GM21786 (cell line): ENCODE data around the gene SLCO4A1.
"Not testable (repeated sequence)": the region's sequence is repeated elsewhere in the genome, so short reads cannot be mapped to it uniquely, and the experiment has no call there.

Experiments
- ATAC-seq: cut with Tn5 transposase; IDR thresholded peaks from one replicate; pipeline ENCODE4 v1.9.1; 2021; ENCODE audit not compliant: unreplicated experiment

Gene SLCO4A1

DNA sequence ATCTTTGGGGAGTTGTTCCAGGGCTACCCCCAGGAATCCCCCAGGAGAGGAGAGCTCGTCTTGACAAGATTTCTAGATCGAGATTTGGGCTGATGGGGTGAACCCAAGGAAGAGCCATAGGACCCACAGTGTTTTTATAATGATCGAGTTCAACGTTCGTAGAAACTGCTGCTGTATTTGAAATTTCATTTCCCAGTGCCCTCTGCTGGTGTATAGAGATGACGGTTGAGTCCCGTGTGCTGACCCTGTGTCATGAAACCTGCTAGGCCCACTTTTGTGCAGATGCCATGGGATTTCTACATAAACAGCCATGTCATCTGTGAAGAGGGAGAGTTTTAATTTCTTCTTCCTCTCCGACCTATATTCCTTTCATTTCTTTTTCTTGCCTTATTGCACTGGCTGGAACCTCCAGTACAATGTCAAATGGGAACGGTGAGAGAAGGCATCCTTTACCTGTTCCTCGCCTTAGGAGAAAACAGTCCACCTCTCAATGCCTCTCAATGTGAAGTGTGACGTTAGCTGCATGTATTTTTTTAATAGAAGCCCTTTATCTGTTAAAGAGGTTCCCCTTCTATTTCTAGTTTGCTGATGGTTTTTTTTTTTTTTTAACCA is 37.8 kb downstream of the SLCO4A1 start:
- ATAC-seq: no peak

DNA sequence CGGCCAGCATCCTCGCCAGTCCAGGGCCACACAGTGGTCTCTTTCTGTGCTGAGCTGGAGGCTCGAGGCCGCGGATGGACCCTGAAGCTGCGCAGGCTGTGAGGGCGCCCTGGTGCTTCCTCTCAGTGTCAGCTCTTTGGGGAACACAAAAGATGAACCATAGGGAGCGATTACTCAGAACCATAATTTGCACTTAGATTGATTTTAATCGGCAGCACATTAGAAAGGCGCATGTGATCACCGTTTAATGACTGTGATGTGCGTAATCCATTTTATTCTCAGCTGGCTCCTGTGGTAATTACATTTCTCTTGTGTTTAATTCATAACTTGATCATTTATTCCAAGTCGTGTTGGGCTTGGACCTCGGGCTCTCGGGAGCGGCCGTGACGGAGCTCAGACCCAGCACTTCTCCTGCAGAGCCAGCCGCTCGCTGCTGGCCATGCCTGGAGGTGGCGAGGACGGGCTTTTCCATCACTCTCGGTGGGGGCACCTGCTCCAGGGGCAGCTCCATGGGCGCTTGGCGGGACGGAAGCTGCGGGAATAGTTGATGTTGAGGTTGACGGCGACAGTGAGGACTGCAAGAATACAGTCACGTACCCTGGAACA is 40.7 kb downstream of the SLCO4A1 start:
- no peak for ATAC-seq

DNA sequence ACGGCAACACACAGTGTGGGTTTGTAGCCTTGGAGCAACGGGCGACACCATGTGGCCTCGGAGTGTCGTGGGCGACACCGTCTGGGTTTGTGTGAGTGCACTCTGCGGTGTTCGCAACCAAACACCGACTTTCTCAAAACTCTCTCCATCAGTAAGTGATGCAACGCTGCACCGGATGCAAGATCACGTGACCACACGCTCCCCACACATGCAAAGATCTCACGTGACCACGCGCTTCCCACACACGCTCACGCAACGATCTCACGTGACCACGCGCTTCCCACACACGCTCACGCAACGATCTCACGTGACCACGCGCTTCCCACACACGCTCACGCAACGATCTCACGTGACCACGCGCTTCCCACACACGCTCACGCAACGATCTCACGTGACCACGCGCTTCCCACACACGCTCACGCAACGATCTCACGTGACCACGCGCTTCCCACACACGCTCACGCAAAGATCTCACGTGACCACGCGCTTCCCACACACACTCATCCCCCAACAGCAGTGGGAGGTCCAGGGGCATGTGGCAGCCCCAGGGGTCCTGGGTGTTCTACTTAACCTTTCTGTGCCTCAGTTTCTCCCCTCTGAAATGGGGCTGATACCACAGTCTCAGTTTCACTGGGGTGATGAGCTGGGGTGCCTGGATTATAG is 41.5 kb downstream of the SLCO4A1 start:
- ATAC-seq: not testable (repeated sequence)

DNA sequence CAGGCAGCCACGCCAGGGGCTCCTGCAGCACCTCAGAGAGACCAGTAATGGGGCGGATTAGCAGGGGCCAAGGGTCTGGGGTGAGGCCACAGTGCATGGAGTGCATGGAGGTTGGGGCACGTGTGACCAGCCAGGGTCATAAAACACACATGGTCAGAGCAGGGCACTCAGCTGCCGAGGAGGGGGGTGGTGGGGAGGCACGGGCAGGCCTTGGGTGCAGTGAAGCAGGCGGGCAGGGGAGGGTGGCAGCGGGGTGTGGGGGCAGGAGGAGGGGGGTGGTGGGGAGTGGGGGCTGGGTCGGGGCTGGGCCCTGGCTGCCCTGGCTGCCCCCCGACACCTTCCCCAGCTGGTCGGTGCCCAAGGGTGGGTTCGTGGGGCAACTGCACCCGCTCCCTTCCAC is 42.7 kb downstream of the SLCO4A1 start:
- ATAC-seq: no peak

DNA sequence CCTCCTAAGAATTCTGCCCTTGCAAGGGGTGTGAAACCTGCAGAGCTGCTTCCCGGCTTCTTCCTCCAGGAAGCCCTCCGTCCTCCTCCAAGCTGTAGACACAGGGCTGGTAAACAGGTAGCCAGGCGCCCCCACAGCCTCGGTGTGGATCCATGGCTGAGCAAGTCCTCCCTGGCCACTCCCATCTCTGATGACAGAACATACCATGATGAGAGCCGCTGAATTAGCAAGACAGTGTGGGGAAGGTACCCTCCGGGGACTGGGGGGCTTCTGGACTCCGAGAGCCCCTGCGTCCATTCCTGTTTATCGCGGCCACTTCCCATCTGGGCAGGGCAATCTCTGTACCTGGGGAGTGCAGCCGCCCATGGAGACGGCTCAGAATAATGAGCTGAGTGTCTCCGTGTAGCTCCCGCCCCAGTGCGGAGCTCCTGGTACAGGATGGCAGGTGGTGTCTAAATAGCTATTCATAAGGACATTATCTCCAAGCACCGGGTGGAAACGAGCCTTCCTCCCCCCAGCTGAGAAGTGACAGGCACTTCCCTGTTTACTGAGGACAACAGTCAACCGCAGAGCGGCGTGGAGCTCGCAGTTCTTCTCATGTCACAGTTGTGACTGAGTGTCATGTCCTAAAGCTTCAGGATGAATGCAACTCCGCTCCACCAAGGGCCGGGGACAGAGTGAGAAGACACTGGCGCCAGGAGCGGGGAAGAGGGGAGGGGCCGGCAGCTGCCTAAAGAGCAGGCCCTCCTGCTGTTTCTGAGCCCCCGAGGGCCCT is 43.7 kb downstream of the SLCO4A1 start:
- ATAC-seq: no peak

DNA sequence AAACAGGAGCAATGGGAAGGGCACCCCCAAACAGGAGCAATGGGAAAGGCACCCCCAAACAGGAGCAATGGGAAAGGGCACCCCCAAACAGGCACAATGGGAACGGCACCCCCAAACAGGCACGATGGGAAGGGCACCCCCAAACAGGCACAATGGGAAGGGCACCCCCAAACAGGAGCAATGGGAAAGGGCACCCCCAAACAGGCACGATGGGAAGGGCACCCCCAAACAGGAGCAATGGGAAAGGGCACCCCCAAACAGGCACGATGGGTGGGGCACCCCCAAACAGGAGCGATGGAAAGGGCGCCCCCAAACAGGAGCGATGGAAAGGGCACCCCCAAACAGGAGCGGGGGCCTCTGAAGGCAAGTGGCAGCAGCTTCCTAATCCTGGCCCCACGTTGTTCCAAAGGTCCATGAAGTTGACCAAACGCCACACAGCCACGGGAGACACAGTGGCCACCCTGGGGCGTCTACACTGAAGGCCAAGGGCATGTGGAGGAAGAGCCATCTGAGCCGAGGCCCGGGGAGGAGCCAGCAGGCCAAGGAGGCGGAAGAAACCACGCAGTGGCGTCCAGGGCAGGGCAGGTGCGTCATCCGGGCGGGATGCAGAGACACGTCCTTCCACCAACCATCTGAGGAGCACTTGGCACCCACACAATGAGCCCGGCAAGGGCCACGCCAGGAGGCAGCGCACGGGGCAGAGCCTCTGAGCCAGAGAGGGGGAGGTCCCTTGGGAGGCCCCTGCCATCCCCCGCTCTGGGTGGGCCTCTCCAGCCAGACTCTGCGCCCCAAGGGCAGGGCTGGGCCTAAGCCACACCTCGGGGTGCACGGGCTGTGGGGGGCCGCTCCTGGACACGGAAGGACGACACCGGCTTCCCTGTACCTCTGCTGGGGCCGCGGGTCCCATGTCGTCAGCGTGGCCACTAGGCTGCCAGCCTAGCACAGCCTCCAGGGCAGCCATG is 44.8 kb downstream of the SLCO4A1 start:
- no peak for ATAC-seq

DNA sequence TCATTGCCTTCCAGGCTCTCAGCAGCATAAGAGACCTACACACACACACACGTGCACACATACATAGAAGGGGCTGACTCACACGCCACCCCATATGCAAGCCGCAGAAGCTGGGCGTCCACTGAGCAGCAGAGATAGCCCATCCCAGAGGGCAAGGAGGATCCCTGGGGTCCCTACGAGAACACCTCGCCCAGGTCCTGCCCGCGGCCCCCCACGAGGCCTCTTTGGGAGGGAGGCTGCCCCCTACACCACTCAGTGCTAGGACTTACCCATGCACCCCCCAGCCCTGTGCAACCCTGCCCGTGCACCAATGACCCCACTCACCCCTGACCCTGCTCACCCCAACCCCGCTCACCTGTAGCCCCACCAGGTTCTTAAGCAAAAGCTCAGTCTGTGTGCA is 45.8 kb downstream of the SLCO4A1 start:
- ATAC-seq: no peak

DNA sequence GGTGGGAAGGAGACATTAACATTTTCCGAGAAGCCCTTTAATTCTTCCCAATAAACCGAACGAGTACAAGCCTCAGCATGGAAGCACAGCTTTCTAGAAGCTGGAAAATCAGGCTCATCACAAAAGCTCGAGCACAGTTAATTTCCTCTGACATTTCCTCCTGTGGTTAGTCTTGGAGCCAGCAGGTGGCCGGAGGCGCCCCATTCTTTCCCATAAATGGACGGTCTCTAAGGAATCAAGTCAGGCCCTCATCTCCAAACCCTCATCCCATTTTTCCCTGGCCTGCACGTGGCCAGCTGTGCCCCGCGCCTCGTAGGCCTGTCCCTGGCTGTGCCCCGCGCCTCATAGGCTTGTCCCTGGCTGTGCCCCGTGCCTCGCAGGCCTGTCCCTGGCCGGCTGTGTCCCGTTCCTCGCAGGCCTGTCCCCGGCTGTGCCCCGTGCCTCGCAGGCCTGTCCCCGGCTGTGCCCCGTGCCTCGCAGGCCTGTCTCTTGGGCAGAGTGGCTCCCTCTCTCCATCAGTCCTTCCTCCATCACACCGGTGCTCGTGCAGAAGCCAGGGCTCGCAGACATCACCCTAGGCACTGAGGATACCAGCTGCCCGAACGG is 46.7 kb downstream of the SLCO4A1 start:
- no peak for ATAC-seq

DNA sequence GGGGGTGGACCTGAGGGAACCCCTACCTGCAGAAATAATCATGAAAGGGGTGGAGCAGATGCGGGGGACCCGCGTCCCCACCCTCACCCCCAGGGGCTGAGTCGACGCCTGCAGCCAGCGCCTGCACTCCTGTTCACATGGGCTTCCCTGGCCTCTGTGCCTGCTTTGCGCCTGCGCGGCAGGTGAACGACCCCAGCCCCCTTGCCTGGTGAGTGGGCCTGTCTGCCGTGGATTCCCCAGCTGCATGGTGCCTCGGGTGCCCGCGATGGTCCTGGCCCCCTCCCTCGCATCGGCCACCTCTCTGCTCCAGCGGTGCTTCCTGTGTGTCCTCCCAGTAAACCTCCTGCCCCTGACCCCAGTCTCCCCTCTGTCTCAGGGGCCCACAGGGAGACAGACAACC is 47.6 kb downstream of the SLCO4A1 start:
- ATAC-seq: no peak

DNA sequence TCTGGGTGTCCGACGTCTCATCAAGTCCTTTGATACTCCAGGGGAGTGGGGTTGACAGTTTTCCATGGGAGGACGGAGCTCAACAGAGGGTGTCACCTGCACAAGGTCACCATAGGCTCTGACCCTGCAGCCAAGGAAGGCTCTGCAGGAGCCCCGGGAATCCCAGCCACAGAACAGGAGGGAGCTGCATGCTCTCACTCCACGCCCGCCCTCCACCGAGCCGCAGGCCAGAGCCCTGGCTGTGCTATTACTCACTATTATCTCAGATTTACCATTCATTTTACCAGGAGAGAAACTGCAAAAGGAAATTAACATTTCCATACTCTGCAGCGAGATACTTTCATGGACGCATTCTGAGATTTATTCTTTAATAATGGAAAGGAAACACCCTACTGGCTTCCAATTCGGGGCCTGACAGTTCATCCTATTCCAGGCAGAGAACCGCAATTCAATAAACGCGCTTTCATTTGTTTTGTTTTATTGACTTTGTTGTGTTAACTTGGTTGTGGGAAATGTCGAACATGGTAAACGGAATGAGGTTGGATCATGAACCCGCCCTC is 48.0 kb downstream of the SLCO4A1 start:
- no peak for ATAC-seq

DNA sequence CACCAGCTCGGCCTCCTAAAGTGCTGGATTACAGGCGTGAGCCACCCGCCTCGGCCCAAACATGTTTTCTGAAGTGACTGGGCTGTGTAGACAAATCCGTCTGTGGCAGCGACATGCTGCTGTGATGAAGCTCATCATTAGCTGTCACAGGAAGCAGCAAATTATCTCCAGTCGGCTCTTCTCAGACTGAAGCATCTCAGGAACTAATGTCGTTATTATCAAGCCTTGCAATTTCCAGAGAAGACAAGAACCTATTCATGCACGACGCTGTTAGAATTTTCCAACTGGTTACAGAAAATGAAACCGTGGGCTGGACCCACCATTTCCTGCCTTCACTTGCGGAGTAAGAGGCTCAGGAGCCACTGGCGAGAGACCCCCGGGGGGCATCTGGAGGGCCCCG is 49.2 kb downstream of the SLCO4A1 start:
- ATAC-seq: no peak

DNA sequence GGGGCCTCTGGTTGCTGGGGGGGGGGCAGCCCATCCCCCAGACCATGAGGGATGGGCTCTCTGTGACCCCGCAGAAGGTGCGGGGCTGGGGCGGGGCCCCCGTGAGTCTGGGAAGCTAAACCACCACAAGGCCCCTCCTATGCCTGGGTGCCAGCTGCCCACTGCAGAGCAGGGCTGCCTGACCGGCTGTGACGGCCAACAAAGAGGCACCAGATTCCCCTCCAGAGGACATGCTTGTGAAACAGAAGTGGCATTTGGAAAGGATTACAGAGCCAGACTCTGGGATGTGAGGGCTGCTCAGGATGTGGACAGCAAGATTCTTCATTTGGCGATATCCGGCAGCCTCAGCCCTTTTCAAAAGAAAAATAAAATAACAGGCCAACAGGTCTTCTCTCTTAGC is 49.9 kb downstream of the SLCO4A1 start:
- no peak for ATAC-seq

DNA sequence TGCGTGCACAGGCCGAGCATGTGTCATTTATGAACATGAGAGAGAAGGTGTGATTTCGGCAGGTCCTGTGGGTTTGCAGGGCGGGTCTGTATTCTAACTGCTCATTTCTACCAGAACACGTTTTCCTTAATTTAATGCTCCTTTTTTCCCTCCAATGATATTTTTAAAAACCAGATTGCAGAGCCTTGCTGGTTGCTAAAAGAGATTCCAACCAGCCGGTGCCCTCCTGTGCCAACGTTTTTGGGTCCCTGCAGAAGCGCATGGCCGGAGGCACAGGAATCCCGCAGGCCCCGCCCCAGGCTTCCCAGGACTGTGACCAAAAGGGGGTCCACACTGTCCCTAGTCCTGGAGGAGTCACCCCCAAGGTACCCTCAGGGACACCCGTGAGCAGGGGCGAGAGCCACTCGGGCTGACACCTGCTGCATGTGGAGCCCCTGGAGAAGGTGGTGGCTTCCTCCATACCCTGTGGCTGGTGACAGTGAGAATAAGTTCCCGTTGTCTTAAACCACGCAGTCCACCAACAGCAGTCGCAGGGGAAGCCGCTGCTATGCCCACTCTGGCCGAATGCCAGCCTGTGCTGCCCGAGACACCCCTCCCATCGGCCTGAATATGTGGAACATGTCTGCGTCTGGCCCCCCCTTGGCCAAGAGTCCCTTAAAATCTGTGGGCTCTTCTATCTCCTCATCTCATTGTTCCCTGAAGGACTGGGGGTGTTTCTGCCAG is 50.7 kb downstream of the SLCO4A1 start:
- no peak for ATAC-seq

DNA sequence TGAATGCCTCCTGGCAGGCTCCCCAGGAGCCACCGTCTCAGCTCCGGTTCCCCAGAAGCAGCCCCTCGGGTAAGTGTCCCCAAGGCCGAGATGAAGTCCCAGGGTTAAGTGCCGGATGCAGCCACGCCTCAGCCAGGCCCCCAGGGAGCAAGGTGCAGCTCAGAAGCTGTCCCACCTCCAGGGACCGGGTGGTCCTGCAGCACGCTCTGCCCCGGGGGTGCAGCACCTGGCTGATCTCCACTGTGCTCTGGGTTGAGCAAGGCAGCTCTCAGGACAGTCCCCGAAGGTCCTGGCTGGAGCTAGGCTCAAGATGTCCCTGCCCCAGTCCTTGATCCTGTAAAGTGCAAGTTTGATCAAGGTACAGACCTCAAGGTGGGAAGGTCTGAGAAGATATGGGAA is 51.2 kb downstream of the SLCO4A1 start:
- ATAC-seq: no peak

DNA sequence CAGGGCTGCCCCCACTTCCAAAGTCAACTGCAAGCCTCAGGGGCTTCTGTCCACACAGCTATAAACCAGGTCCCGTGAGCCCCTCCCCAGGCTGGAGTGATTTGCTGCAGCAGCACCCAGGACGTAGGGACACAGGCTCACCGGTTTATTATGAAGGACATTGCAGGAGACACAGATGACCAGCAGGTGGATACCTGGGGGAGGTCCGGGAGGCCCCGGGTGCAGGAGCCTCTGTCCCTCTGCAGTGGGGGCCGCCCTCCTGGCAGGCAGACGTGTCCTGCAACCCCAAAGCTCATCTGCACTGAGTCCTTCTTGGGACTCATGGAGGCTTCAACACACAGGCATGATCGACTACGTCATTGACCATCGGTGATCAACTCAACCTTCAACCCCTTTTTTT is 51.8 kb downstream of the SLCO4A1 start:
- no peak for ATAC-seq

DNA sequence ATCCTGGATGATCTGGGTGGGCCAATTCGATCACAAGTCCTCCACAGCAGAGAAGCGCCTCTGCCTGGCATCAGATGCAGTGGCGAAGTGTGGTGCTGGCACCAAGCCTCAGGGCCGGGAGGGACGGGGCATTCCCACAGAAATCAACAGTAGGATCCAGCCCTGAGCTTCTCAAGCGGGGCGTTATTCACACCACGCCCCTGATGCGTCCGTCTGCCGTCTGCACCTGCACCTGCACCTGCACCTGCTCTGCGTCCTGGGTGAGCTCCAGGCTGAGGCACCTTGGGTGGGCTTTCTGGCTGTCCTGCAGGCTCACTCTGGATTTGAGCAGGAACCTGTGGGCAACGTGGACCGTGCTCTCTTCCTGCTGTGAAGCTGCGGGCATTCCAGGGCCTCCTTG is 52.6 kb downstream of the SLCO4A1 start:
- ATAC-seq: no peak

DNA sequence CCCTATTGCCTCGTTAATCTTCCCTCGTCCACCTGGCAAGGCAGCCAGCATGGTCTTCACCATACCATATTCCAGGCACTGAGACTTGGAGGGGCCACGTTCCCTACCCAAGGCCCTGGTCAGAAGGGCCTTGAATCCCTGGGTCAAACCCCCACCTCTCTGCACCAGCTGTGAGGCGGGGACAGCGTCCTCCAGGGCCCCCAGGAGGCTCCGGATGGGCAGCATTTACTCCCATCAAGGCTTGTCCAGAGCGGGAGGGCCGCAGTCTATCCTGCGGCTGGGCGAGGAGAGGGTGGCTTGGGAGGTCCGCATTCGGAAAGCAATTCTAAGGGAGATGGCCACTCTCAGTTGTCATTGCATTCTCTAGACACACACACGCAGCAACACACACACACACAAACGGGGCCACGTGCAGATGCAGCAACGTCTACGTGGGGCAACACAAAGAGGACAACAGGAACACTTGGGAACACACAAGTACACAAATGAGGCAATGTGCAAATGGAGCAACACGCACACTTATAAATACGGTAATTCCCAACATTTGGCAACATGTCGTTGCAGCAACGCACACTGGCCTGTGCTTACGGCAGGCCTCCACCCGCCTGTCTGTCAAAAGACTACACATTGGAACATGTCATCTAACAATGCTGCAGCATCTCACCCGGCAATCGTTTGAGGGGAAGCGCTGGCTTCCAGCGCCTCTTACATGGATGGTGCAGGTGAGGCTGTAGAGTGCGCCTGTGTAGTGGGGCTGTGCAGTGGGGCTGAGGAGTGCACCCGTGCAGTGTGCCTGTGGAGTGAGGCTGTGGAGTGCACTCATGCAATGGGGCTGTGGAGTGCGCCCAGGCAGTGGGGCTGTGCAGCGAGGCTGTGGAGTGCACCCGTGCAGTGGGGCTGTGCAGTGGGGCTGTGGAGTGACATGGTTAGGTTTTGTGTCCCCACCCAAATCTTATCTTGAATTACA is 53.4 kb downstream of the SLCO4A1 start:
- ATAC-seq: no peak

DNA sequence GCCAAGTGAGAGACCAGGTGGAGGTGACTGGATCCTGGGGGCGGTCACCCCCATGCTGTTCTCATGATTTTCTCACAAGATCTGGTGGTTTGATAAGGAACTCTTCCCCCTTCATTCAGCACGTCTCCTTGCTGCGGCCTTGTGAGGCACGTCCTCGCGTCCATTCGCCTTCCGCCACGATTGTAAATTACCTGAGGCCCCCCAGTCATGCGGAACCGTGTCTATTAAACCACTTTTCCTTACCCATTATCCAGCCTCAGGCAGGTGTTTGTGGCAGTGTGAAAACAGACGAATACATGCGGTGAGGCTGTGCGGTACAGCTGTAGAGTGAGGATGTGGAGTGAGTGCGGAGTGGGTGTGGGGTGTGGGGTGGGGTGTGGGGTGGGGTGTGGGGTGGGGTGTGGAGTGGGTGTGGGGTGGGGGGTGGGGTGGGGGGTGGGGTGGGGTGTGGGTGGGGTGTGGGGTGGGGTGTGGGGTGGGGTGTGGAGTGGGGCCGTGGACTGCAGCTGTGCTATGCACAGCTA is 54.2 kb downstream of the SLCO4A1 start:
- ATAC-seq: no peak
